Activated T-cell treated with anti-CD3 and anti-CD28 coated beads, Interleukin-2, amount 50 U/mL, for 72 hours (primary cell): Measurements from ENCODE around the gene SMARCA1. TPM values are rescaled to one million over a fixed set of nuclear protein-coding genes. Genes with fewer than 3 reads are reported as not detected.
"Not testable (repeated sequence)": the region's sequence is repeated elsewhere in the genome, so short reads cannot be mapped to it uniquely, and the experiment has no call there.

Source experiments
- ATAC-seq, 2 donors: fragments of 150-1000 bp; cut with Tn5 transposase; replicated peaks in 1 of 2; 2 replicates each; pipeline ENCODE4 v1.10.0; 2021; ENCODE audit warnings: moderate library complexity in 2 of 2, mild to moderate bottlenecking in 1 of 2
- DNase-seq, 2 donors: peaks; one replicate each; pipeline ENCODE4 v3.0.0; 2021 to 2022; ENCODE audit warnings: mixed read lengths in 1 of 2
- H3K27ac Mint-ChIP-seq: one replicate; pipeline ENCODE4 v1.8.0; 2022; ENCODE audit warnings: mild to moderate bottlenecking, moderate library complexity, mixed read lengths
- H3K27me3 Mint-ChIP-seq: one replicate; pipeline ENCODE4 v1.8.0; 2022; ENCODE audit warnings: low read depth, mixed read lengths
- H3K36me3 Mint-ChIP-seq, 2 donors: one replicate each; pipeline ENCODE4 v1.8.0; 2022; ENCODE audit warnings: mixed read lengths in 2 of 2, mild to moderate bottlenecking in 1 of 2; ENCODE audit not compliant: insufficient read depth in 2 of 2
- H3K4me1 Mint-ChIP-seq: one replicate; pipeline ENCODE4 v1.8.0; 2022; ENCODE audit warnings: low read depth, mixed read lengths
- H3K4me3 Mint-ChIP-seq, 2 donors: one replicate each; pipeline ENCODE4 v1.8.0; 2022; ENCODE audit warnings: mild to moderate bottlenecking in 2 of 2, mixed read lengths in 2 of 2, moderate library complexity in 2 of 2
- H3K9me3 Mint-ChIP-seq, 2 donors: one replicate each; pipeline ENCODE4 v1.8.0; 2022; ENCODE audit warnings: mixed read lengths in 2 of 2
- total RNA-seq, 2 donors: library from RNA; stranded (reverse); gene quantifications; one replicate each; pipeline ENCODE4 v1.2.3, GENCODE V29; 2022

The SMARCA1 gene, protein sequence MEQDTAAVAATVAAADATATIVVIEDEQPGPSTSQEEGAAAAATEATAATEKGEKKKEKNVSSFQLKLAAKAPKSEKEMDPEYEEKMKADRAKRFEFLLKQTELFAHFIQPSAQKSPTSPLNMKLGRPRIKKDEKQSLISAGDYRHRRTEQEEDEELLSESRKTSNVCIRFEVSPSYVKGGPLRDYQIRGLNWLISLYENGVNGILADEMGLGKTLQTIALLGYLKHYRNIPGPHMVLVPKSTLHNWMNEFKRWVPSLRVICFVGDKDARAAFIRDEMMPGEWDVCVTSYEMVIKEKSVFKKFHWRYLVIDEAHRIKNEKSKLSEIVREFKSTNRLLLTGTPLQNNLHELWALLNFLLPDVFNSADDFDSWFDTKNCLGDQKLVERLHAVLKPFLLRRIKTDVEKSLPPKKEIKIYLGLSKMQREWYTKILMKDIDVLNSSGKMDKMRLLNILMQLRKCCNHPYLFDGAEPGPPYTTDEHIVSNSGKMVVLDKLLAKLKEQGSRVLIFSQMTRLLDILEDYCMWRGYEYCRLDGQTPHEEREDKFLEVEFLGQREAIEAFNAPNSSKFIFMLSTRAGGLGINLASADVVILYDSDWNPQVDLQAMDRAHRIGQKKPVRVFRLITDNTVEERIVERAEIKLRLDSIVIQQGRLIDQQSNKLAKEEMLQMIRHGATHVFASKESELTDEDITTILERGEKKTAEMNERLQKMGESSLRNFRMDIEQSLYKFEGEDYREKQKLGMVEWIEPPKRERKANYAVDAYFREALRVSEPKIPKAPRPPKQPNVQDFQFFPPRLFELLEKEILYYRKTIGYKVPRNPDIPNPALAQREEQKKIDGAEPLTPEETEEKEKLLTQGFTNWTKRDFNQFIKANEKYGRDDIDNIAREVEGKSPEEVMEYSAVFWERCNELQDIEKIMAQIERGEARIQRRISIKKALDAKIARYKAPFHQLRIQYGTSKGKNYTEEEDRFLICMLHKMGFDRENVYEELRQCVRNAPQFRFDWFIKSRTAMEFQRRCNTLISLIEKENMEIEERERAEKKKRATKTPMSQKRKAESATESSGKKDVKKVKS
- total RNA-seq, result under 1 TPM; 0.36 to 0.44 TPM

DNA sequence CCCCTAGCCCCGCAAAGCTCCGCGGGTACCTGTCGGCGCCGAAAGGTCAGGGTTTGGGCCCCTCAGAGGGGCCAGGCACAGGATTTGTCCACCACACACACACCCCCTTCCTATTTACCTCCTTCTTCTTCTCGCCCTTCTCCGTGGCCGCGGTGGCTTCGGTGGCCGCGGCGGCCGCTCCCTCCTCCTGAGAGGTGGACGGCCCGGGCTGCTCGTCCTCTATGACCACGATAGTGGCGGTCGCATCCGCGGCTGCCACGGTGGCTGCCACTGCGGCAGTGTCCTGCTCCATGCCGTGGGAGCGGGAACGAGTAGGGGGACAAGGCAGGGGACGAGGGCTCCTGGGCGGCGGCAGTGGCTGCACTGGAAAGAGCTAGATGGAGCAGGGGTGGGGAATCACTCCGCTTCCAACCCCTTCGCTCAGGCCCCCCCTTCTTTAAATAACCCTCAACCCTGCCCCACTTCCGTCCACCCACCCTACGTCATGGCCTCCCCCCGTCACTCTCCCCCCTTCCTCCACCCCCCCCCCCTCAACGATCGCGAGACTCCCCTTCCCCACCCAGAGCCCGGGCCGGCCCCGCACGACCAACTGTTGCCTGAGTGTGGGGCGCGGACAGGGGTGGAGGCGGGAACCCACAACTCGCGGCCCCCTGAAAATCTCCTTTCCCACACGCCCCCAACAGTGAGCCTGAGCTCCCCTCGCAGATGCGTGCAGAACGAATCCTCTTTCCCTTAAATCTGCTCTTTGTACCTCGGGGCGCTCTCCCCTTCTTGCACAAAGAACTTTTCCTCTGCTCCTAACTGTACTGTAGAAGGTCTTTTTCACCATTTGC lies at the start of gene SMARCA1:
Gene SMARCA1 (minus strand): TSS at position 412 of the 833 bp plus-strand sequence. CDS start 120 bp downstream, at position 292.
- Mint-ChIP-seq H3K36me3 (no peaks in the 10 kb centered on the region), H3K4me1 (peaks cover 4% of the 10 kb centered on the region), H3K27me3 (peaks cover 32% of the 10 kb centered on the region), H3K4me3 (peak within 1 kb of the TSS; percentile 86 to 87), H3K27ac (no peak within 1 kb of the TSS), H3K9me3 (no peaks in the 10 kb centered on the region)
- peak; percentile 25 to 27 for ATAC-seq
- peak in 1 of 2 donors; percentile 1 for DNase-seq

DNA sequence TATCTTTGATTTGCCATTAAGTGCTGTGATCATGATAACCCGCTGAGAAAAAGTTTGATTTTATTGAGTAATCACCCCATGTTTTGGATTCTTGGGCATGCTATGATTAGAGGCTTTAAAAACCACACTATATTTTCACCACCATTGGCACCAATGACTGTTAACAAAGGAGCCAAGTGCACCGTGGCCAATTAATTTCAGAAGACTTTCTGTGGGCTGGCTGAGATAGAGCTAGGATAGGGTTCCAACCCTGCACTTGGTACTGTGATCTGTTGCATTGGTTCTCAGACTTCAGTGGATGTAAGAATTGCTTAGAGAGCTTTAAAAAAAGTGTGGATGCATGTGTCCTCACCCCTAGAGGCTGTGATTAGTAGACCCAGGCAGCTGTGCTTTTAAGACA lies 49.1 kb upstream of the SMARCA1 start:
- DNase-seq (no peak), ATAC-seq (no peak)
- peaks cover 0 to 3% of the 10 kb centered on the region in 2 donors for H3K36me3 Mint-ChIP-seq
- no peak overlapping the region for H3K4me3 Mint-ChIP-seq
- no peak overlapping the region for H3K27ac Mint-ChIP-seq
- H3K27me3 Mint-ChIP-seq, result peaks cover 23% of the 10 kb centered on the region
- H3K4me1 Mint-ChIP-seq, result no peaks in the 10 kb centered on the region
- H3K9me3 Mint-ChIP-seq, result no peaks in the 10 kb centered on the region

DNA sequence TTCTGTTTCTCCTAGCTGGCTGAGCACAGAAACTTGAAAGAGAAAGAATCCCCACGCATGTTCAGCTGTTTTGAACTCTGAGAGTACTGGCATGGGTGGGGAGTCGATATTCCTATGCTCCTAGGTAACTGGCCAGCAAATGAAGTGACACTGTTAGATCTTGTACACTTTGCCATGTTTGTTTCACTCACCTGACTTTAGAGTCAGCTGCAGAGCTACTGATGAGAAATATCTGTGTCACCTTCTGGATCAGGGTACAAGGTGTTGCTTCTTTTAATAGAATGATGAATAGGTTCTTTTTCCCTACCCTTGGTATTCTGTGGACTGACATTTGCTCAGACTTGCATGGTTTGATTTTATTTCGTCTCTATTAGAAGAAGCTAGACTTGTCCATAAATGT lies 45.1 kb upstream of the SMARCA1 start:
- Mint-ChIP-seq H3K4me1 (peaks cover 7% of the 10 kb centered on the region), H3K9me3 (no peaks in the 10 kb centered on the region), H3K27ac (no peak overlapping the region), H3K4me3 (no peak overlapping the region), H3K36me3 (peaks cover 0 to 10% of the 10 kb centered on the region in 2 donors), H3K27me3 (peaks cover 4% of the 10 kb centered on the region)
- ATAC-seq, result no peak
- DNase-seq, result no peak

DNA sequence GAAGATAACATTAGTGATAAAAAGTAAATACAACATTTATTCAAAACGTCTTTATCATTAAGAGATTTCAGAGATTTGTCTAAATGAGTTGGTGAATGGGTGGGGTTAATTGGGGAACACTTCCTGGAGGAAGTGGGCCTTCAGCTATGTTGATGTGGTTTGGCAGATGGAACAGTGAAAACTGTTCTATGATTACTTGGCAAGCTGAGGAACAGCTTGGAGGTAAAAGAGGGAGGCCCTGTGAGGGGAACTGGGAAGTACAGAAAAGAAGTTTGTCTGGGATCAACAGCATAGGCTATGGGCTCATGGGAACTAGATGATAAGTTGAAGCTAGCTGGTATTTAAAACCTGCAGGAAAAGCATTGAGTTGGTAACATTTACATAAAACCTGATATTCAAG lies 42.8 kb upstream of the SMARCA1 start:
- no peaks in the 10 kb centered on the region for H3K9me3 Mint-ChIP-seq
- no peak overlapping the region for H3K4me3 Mint-ChIP-seq
- peaks cover 7% of the 10 kb centered on the region for H3K4me1 Mint-ChIP-seq
- ATAC-seq, result no peak
- peaks cover 4 to 14% of the 10 kb centered on the region in 2 donors for H3K36me3 Mint-ChIP-seq
- DNase-seq, result no peak
- H3K27ac Mint-ChIP-seq, result no peak overlapping the region
- no peaks in the 10 kb centered on the region for H3K27me3 Mint-ChIP-seq

DNA sequence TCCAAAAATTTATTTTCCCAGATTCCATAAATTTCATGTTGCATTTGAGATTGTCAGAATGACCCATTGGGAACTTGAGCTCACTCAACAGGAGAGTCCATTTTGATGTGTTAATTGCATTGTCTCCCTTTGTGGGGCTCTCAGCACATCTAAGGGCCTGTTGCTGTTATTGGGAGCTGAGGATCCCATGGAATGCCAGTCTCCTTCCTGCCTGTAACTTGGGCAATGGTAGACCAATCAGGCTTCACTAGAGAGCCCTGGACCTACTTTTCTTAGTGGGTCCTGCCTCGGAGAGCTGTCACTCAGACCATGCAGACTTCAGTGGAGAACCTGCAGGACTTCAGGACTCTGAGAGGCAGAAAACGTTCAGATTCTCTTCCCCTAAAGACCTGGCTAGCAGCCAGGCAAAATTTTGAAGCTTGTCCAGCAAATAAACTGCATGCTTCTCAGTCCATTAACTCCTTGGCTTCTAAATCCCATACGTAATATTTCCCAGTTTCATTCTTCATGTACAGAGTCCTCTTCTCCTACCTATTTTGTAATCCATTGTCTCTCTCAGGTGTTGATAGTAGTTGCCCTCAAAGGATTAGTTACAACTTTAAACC lies 41.9 kb upstream of the SMARCA1 start:
- Mint-ChIP-seq H3K4me3 (no peak overlapping the region), H3K9me3 (no peaks in the 10 kb centered on the region), H3K27ac (no peak overlapping the region), H3K27me3 (no peaks in the 10 kb centered on the region), H3K36me3 (peaks cover 4 to 14% of the 10 kb centered on the region in 2 donors), H3K4me1 (peaks cover 7% of the 10 kb centered on the region)
- no peak for DNase-seq
- ATAC-seq, result no peak

DNA sequence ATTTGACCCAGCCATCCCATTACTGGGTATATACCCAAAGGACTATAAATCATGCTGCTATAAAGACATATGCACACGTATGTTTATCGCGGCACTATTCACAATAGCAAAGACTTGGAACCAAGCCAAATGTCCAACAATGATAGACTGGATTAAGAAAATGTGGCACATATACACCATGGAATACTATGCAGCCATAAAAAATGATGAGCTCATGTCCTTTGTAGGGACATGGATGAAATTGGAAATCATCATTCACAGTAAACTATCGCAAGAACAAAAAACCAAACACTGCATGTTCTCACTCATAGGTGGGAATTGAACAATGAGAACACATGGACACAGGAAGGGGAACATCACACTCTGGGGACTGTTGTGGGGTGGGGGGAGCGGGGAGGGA lies 41.1 kb upstream of the SMARCA1 start:
- not testable (repeated sequence) for H3K27ac Mint-ChIP-seq, ATAC-seq, H3K4me3 Mint-ChIP-seq, DNase-seq, H3K4me1 Mint-ChIP-seq, H3K27me3 Mint-ChIP-seq, H3K9me3 Mint-ChIP-seq
- peaks cover 4 to 12% of the 10 kb centered on the region in 2 donors for H3K36me3 Mint-ChIP-seq

DNA sequence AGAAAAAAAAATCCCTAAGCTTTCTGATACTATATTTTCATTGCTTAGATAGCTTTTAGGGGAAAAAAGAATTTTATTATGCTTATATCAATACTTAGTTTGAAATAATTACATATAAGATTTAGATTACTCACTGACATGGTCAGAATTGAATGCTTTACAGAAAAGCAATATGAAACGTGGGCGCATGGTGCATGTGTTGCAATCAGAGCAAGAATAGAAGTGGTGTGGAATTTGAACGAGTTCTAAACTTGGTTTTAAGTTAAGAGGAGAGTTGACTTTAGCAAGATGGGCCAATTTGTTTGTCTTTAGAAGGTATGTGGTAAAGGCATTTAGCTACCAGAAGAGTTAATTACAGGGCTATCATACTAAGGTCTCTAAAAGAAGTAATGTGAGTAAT lies 38.2 kb upstream of the SMARCA1 start:
- H3K4me1 Mint-ChIP-seq, result peaks cover 7% of the 10 kb centered on the region
- peaks cover 4 to 11% of the 10 kb centered on the region in 2 donors for H3K36me3 Mint-ChIP-seq
- H3K9me3 Mint-ChIP-seq, result no peaks in the 10 kb centered on the region
- no peak for ATAC-seq
- DNase-seq, result no peak
- H3K4me3 Mint-ChIP-seq, result no peak overlapping the region
- H3K27ac Mint-ChIP-seq, result no peak overlapping the region
- H3K27me3 Mint-ChIP-seq, result no peaks in the 10 kb centered on the region

DNA sequence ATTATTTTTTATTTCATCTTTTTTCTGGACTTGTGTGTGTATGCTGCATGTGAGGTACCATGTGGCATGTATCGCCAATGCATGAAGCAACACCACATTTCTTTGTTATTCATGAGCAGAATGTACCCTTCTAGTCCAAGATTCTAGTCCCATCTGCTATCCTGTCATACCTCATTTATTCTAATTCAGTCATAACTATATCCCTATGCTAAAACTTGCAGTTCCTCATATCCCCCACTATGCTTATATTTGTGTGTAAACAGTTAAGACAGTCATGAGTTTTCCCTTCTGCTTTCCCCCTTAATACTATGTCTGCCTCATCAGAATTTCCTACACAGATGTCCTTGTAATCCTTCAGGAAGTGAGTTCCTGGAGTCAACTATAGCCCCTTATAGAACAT lies 36.5 kb upstream of the SMARCA1 start:
- ATAC-seq, result no peak
- H3K4me3 Mint-ChIP-seq, result no peak overlapping the region
- H3K27ac Mint-ChIP-seq, result no peak overlapping the region

DNA sequence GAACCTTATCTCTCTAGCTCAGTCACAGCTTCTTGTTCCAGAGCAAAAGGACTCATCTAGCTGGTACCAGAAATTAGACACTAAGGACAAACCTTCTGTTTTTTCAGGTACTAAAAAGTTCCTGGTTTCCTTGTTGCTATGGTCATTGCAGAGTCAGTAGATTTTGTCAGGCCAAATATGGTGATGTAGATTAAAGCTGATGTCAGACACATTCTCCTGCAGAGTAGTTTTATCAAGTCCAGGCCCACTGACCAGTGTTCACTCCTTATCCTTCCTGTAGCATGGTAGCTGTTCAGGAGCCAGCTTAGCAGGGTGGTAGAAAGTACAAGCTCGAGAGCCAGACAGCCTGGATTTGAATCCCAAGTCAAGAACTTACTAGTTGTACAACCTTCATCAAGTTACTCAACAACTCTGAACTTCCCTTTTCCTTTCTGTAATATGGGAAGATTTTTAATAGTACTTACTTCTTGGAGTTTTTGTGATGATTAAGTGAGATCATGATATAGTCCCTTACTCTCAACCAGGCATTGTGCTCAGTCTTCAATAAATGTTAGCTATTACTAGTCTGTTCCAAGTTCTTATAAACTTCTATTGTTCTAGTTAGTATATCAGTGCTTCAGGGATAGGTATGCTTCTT lies 34.7 kb upstream of the SMARCA1 start:
- peaks cover 4 to 5% of the 10 kb centered on the region in 2 donors for H3K36me3 Mint-ChIP-seq

More for the DNA sequence above, 36.5 kb upstream of the SMARCA1 start:
- Mint-ChIP-seq H3K27me3 (no peaks in the 10 kb centered on the region), H3K36me3 (peaks cover 4 to 7% of the 10 kb centered on the region in 2 donors), H3K9me3 (no peaks in the 10 kb centered on the region), H3K4me1 (no peaks in the 10 kb centered on the region)
- DNase-seq, result no peak

DNA sequence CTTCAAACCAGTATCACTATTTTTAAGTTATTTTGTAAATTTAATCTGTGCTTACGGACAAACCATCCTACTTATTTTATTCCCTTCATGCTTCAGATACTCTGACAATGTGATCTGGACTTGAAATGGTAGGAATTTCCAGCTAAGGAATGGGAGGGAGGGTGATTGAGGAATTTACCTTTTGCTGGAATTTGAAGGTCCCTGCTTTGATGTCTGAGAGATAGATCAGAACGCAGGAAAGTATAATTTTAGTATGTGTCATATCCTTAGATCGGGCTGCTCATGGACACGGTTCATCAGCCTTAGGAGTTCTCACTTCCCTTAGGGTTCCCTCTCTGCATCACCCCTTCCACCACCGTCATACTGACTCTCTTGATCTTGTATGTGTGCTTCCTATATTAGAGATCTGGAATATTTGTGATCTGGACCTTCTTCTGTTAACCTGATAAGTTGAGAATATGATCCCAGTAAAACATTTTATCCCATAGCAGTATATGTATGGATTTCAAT lies 33.6 kb upstream of the SMARCA1 start:
- Mint-ChIP-seq H3K27ac (no peak overlapping the region), H3K36me3 (no peaks in the 10 kb centered on the region), H3K9me3 (no peaks in the 10 kb centered on the region), H3K4me3 (no peak overlapping the region), H3K27me3 (no peaks in the 10 kb centered on the region), H3K4me1 (no peaks in the 10 kb centered on the region)
- ATAC-seq, result no peak
- no peak for DNase-seq

More for the DNA sequence above, 34.7 kb upstream of the SMARCA1 start:
- H3K27me3 Mint-ChIP-seq, result no peaks in the 10 kb centered on the region
- H3K4me1 Mint-ChIP-seq, result no peaks in the 10 kb centered on the region
- no peak for ATAC-seq
- H3K27ac Mint-ChIP-seq, result no peak overlapping the region
- H3K4me3 Mint-ChIP-seq, result no peak overlapping the region
- DNase-seq, result no peak
- H3K9me3 Mint-ChIP-seq, result no peaks in the 10 kb centered on the region

DNA sequence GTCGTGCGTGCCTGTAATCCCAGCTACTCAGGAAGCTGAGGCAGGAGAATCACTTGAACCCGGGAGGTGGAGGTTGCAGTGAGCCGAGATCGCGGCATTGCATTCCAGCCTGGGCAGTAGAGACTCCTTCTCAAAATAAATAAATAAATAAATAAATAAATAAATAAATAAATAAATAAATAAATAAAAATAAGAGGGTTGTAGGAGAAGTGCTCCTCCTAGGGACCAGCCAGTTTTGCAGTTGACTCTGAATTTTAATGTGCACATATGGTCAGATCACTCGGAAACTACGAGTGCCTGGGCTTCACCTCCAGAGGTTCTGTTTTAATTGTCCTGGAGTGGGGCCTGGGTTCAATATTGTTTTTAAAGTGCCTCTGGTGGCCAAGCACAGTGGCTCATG lies 31.5 kb upstream of the SMARCA1 start:
- H3K27me3 Mint-ChIP-seq, ATAC-seq, H3K27ac Mint-ChIP-seq, H3K4me3 Mint-ChIP-seq, H3K36me3 Mint-ChIP-seq, H3K9me3 Mint-ChIP-seq, DNase-seq, H3K4me1 Mint-ChIP-seq: not testable (repeated sequence)
